ENCODE results near the gene RARG. TPM values are rescaled to one million over a fixed set of nuclear protein-coding genes. Genes with fewer than 3 reads are reported as not detected.
A peak's percentile ranks its signal among the peaks of the same experiment; 100 is the strongest.

The RARG gene
- total RNA-seq, 1 donor from 2014 or later = 10.1 TPM

- FAIRE-seq = no peak
- peak overlapping the region; percentile 67 for H3K27ac Mint-ChIP-seq (ENCODE audit: unreplicated experiment)
Observed at GRCh38 chr12:53181935-53182334, 50.1 kb downstream of the RARG start.

GRCh38 chr12:53180931-53181645, 50.9 kb downstream of the RARG start:
- FAIRE-seq = no peak
- peak; percentile 58 for DNase-seq (ENCODE audit: low read depth)
- Histone ChIP-seq H3K9ac (ENCODE audit: low read length) (peak overlapping the region; percentile 93), H2AFZ (ENCODE audit: low read depth, low read length) (peak overlapping the region; percentile 67), H3K27ac (ENCODE audit: low read depth, low read length) (peak overlapping the region; percentile 94), H3K4me2 (ENCODE audit: low read length) (peak overlapping the region; percentile 96), H4K20me1 (ENCODE audit: insufficient read depth, low read length) (peaks cover 45% of the 10 kb centered on the region), H3K4me3 (ENCODE audit: insufficient read depth, low read depth, low read length) (peak overlapping the region; percentile 79), H3K79me2 (ENCODE audit: insufficient read depth, low read length) (peaks cover 40% of the 10 kb centered on the region), H3K9me3 (ENCODE audit: insufficient read depth, low read depth, low read length) (no peaks in the 10 kb centered on the region), H3K36me3 (ENCODE audit: insufficient read depth, low read length) (peaks cover 25% of the 10 kb centered on the region), H3K4me1 (ENCODE audit: insufficient read depth, low read length) (peaks cover 30% of the 10 kb centered on the region), H3K27me3 (ENCODE audit: insufficient read depth, low read length) (no peaks in the 10 kb centered on the region)
- Mint-ChIP-seq H3K9me3 (ENCODE audit: unreplicated experiment) (no peaks in the 10 kb centered on the region), H3K4me3 (ENCODE audit: unreplicated experiment) (peak overlapping the region; percentile 95), H3K36me3 (ENCODE audit: low read depth, unreplicated experiment) (peaks cover 30% of the 10 kb centered on the region), H3K27me3 (ENCODE audit: low read depth, unreplicated experiment) (no peaks in the 10 kb centered on the region), H3K4me1 (ENCODE audit: low read depth, unreplicated experiment) (peaks cover 18% of the 10 kb centered on the region), H3K27ac (ENCODE audit: unreplicated experiment) (peak overlapping the region; percentile 67)
- TF ChIP-seq EZH2 (IDR thresholded peaks at IDR 0.05; ENCODE audit: insufficient read depth, low read length) = no peak
- TF ChIP-seq CTCF (IDR thresholded peaks at IDR 0.05; ENCODE audit: insufficient read depth, low read depth, low read length) = no peak

More at GRCh38 chr12:53181935-53182334, 50.1 kb downstream of the RARG start:
- peaks cover 40% of the 10 kb centered on the region for H3K79me2 ChIP-seq (ENCODE audit: insufficient read depth, low read length)
- peaks cover 45% of the 10 kb centered on the region for H4K20me1 ChIP-seq (ENCODE audit: insufficient read depth, low read length)
- Mint-ChIP-seq H3K4me3 (ENCODE audit: unreplicated experiment) (peak overlapping the region; percentile 95), H3K27me3 (ENCODE audit: low read depth, unreplicated experiment) (no peaks in the 10 kb centered on the region), H3K9me3 (ENCODE audit: unreplicated experiment) (no peaks in the 10 kb centered on the region), H3K36me3 (ENCODE audit: low read depth, unreplicated experiment) (peaks cover 33% of the 10 kb centered on the region), H3K4me1 (ENCODE audit: low read depth, unreplicated experiment) (peaks cover 18% of the 10 kb centered on the region)
- H3K4me2 ChIP-seq (ENCODE audit: low read length) = peak overlapping the region; percentile 96
- TF ChIP-seq CTCF (IDR thresholded peaks at IDR 0.05; ENCODE audit: insufficient read depth, low read depth, low read length) = no peak
- no peak for TF ChIP-seq EZH2 (IDR thresholded peaks at IDR 0.05; ENCODE audit: insufficient read depth, low read length)
- peaks cover 30% of the 10 kb centered on the region for H3K4me1 ChIP-seq (ENCODE audit: insufficient read depth, low read length)
- no peak overlapping the region for H3K9ac ChIP-seq (ENCODE audit: low read length)
- DNase-seq (ENCODE audit: low read depth) = no peak
- no peak overlapping the region for H3K27ac ChIP-seq (ENCODE audit: low read depth, low read length)
- H3K9me3 ChIP-seq (ENCODE audit: insufficient read depth, low read depth, low read length) = no peaks in the 10 kb centered on the region
- H2AFZ ChIP-seq (ENCODE audit: low read depth, low read length) = no peak overlapping the region
- H3K36me3 ChIP-seq (ENCODE audit: insufficient read depth, low read length) = peaks cover 33% of the 10 kb centered on the region
- H3K4me3 ChIP-seq (ENCODE audit: insufficient read depth, low read depth, low read length) = peak overlapping the region; percentile 79
- H3K27me3 ChIP-seq (ENCODE audit: insufficient read depth, low read length) = no peaks in the 10 kb centered on the region

All from astrocyte (in vitro differentiated cells and primary cell).